OCI-LY1 (cell line): ENCODE results near the gene CNTNAP2.

Experiments
- EZH2 ChIP-seq: fragments of 200-600 bp; sonication (generic), shearing (Covaris generic); IDR thresholded peaks from 2 replicates; pipeline ENCODE4 v1.8.0; 2017; ENCODE audit warnings: borderline replicate concordance, mixed run types, mild to moderate bottlenecking, antibody characterized with exemption, low read length, moderate library complexity, mixed read lengths
- TF ChIP-seq, protein P1 (sequence below): fragments of 200-600 bp; sonication (generic), shearing (Covaris generic); IDR thresholded peaks from 2 replicates; pipeline ENCODE4 v1.5.1; 2017; ENCODE audit warnings: mild to moderate bottlenecking, antibody characterized with exemption, low read length, moderate library complexity, mixed read lengths

GRCh38 chr7:148340438-148341280 lies 2224.1 kb downstream of the CNTNAP2 start:
- TF ChIP-seq, protein P1, sequence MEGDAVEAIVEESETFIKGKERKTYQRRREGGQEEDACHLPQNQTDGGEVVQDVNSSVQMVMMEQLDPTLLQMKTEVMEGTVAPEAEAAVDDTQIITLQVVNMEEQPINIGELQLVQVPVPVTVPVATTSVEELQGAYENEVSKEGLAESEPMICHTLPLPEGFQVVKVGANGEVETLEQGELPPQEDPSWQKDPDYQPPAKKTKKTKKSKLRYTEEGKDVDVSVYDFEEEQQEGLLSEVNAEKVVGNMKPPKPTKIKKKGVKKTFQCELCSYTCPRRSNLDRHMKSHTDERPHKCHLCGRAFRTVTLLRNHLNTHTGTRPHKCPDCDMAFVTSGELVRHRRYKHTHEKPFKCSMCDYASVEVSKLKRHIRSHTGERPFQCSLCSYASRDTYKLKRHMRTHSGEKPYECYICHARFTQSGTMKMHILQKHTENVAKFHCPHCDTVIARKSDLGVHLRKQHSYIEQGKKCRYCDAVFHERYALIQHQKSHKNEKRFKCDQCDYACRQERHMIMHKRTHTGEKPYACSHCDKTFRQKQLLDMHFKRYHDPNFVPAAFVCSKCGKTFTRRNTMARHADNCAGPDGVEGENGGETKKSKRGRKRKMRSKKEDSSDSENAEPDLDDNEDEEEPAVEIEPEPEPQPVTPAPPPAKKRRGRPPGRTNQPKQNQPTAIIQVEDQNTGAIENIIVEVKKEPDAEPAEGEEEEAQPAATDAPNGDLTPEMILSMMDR: no peak
- TF ChIP-seq EZH2: no peak
